ENCODE data around the gene CECR2.

The CECR2 gene

DNA sequence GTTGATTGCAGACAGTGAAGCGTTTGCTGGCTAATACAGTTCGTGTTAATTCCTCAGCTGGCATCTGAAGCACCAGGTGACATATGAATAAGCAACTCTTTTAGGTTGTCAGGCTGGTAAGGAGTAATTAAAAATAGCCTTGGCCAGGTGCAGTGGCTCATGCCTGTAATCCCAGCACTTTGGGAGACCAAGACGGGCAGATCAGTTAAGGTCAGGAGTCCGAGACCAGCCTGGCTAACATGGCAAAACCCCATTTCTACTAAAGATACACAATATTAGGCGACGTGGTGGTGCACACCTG, 74.9 kb downstream of the CECR2 start:
- TF ChIP-seq, protein P1, sequence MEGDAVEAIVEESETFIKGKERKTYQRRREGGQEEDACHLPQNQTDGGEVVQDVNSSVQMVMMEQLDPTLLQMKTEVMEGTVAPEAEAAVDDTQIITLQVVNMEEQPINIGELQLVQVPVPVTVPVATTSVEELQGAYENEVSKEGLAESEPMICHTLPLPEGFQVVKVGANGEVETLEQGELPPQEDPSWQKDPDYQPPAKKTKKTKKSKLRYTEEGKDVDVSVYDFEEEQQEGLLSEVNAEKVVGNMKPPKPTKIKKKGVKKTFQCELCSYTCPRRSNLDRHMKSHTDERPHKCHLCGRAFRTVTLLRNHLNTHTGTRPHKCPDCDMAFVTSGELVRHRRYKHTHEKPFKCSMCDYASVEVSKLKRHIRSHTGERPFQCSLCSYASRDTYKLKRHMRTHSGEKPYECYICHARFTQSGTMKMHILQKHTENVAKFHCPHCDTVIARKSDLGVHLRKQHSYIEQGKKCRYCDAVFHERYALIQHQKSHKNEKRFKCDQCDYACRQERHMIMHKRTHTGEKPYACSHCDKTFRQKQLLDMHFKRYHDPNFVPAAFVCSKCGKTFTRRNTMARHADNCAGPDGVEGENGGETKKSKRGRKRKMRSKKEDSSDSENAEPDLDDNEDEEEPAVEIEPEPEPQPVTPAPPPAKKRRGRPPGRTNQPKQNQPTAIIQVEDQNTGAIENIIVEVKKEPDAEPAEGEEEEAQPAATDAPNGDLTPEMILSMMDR (IDR thresholded peaks at IDR 0.05; ENCODE audit: low read length): no peak
- no peak for TF ChIP-seq EZH2 (optimal IDR thresholded peaks at IDR 0.05; ENCODE audit: low read depth, low read length)
- TF ChIP-seq EZH2phosphoT487 (IDR thresholded peaks at IDR 0.05; ENCODE audit: low read length): no peak
- no peaks in the 10 kb centered on the region for H3F3A ChIP-seq (ENCODE audit: insufficient read depth, low read length)
- H3K4me1 ChIP-seq (ENCODE audit: low read length): no peaks in the 10 kb centered on the region
- no peaks in the 10 kb centered on the region for H3K36me3 ChIP-seq (replicated peaks; ENCODE audit: insufficient read depth, low read length)
- DNase-seq: no peak
- H3K4me2 ChIP-seq (ENCODE audit: low read depth, low read length): no peak overlapping the region
- H2AFZ ChIP-seq (ENCODE audit: low read length): no peak overlapping the region
- H3K27me3 ChIP-seq (replicated peaks; ENCODE audit: insufficient read depth, low read length): no peaks in the 10 kb centered on the region
- no peak overlapping the region for H3K27ac ChIP-seq (ENCODE audit: low read length)
- no peaks in the 10 kb centered on the region for H3K9me2 ChIP-seq (replicated peaks; ENCODE audit: insufficient read depth, low read length)
- H3K4me3 ChIP-seq (ENCODE audit: low read length): no peak overlapping the region
- no peaks in the 10 kb centered on the region for H3K9me3 ChIP-seq (replicated peaks; ENCODE audit: insufficient read depth, low read length)
- no peaks in the 10 kb centered on the region for H4K20me1 ChIP-seq (ENCODE audit: insufficient read depth, low read length)
- no peak overlapping the region for H3K9ac ChIP-seq (ENCODE audit: low read length)
- no peaks in the 10 kb centered on the region for H3K79me2 ChIP-seq (ENCODE audit: low read length)

DNA sequence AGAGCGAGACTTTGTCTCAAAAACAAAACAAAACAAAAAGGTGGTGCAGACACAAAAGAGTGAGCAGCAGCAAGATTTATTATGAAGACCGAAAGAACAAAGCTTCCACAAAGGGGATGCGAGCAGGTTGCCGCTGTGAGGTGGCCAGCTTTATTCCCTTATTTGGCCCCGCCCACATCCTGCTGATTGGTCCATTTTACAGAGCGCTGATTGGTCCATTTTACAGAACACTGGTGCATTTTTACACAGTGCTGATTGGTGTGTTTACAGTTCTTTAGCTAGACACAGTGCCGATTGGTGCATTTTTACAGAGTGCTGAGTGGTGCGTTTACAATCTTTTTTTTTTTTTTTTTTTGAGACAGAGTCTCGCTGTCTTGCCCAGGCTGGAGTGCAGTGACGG, 77.4 kb downstream of the CECR2 start:
- no peak overlapping the region for H3K4me3 ChIP-seq (ENCODE audit: low read length)
- no peaks in the 10 kb centered on the region for H3K9me3 ChIP-seq (replicated peaks; ENCODE audit: insufficient read depth, low read length)
- H2AFZ ChIP-seq (ENCODE audit: low read length): no peak overlapping the region
- H3K27ac ChIP-seq (ENCODE audit: low read length): no peak overlapping the region
- no peaks in the 10 kb centered on the region for H3K36me3 ChIP-seq (replicated peaks; ENCODE audit: insufficient read depth, low read length)
- H3F3A ChIP-seq (ENCODE audit: insufficient read depth, low read length): no peaks in the 10 kb centered on the region
- H3K4me1 ChIP-seq (ENCODE audit: low read length): no peaks in the 10 kb centered on the region
- TF ChIP-seq EZH2 (optimal IDR thresholded peaks at IDR 0.05; ENCODE audit: low read depth, low read length) (no peak), EZH2phosphoT487 (IDR thresholded peaks at IDR 0.05; ENCODE audit: low read length) (no peak)
- TF ChIP-seq, protein P1 (IDR thresholded peaks at IDR 0.05; ENCODE audit: low read length): no peak
- no peaks in the 10 kb centered on the region for H3K27me3 ChIP-seq (replicated peaks; ENCODE audit: insufficient read depth, low read length)
- no peaks in the 10 kb centered on the region for H3K79me2 ChIP-seq (ENCODE audit: low read length)
- H3K9ac ChIP-seq (ENCODE audit: low read length): no peak overlapping the region
- H4K20me1 ChIP-seq (ENCODE audit: insufficient read depth, low read length): no peaks in the 10 kb centered on the region
- no peak for DNase-seq
- no peak overlapping the region for H3K4me2 ChIP-seq (ENCODE audit: low read depth, low read length)
- H3K9me2 ChIP-seq (replicated peaks; ENCODE audit: insufficient read depth, low read length): no peaks in the 10 kb centered on the region

DNA sequence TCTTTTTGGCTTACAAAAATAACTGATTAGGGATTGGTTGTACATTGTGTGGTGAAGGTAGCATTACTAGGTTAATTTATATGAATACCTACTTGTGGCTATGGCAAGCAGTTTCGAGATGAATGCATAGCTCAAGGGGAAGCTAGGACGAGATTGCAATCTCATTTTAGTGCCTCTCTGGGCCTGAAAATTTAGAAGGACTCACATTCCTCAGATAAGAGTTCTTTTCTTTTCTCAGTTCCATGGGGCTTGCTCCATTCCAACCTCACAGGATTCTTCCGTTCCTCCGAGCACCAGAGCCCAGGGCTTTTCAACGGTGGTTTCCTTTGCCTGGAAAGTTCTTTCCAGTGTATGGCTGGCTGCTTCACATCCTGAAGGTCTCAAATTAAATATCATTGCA, 82.1 kb downstream of the CECR2 start:
- H3K4me3 ChIP-seq (ENCODE audit: low read length): no peak overlapping the region
- no peak overlapping the region for H3K27ac ChIP-seq (ENCODE audit: low read length)
- H3K4me1 ChIP-seq (ENCODE audit: low read length): no peaks in the 10 kb centered on the region
- H3K79me2 ChIP-seq (ENCODE audit: low read length): no peaks in the 10 kb centered on the region
- H3K9me3 ChIP-seq (replicated peaks; ENCODE audit: insufficient read depth, low read length): no peaks in the 10 kb centered on the region
- no peaks in the 10 kb centered on the region for H4K20me1 ChIP-seq (ENCODE audit: insufficient read depth, low read length)
- no peak overlapping the region for H2AFZ ChIP-seq (ENCODE audit: low read length)
- TF ChIP-seq, protein P1 (IDR thresholded peaks at IDR 0.05; ENCODE audit: low read length): no peak
- no peak for TF ChIP-seq EZH2phosphoT487 (IDR thresholded peaks at IDR 0.05; ENCODE audit: low read length)
- TF ChIP-seq EZH2 (optimal IDR thresholded peaks at IDR 0.05; ENCODE audit: low read depth, low read length): no peak
- H3K27me3 ChIP-seq (replicated peaks; ENCODE audit: insufficient read depth, low read length): no peaks in the 10 kb centered on the region
- no peaks in the 10 kb centered on the region for H3K9me2 ChIP-seq (replicated peaks; ENCODE audit: insufficient read depth, low read length)
- no peak overlapping the region for H3K9ac ChIP-seq (ENCODE audit: low read length)
- no peaks in the 10 kb centered on the region for H3F3A ChIP-seq (ENCODE audit: insufficient read depth, low read length)
- H3K4me2 ChIP-seq (ENCODE audit: low read depth, low read length): no peak overlapping the region
- no peaks in the 10 kb centered on the region for H3K36me3 ChIP-seq (replicated peaks; ENCODE audit: insufficient read depth, low read length)
- no peak for DNase-seq
